HepG2 (cell line): Measurements from ENCODE around the gene WDR76. TPM values are rescaled to one million over a fixed set of nuclear protein-coding genes. Genes with fewer than 3 reads are reported as not detected.
A peak's percentile ranks its signal among the peaks of the same experiment; 100 is the strongest.

Source experiments
- ATAC-seq: fragments of 200-7000 bp; cut with Tn5 transposase; 3 replicates; pipeline ENCODE4 v1.9.1; 2020; ENCODE audit warnings: mild to moderate bottlenecking, moderate library complexity
- BruUV-seq: library from RNA; stranded (reverse); fragments of 400-500 nt; replicated peaks from 2 replicates; lab custom pipeline; 2021; lab: Mats Ljungman, UMichigan
- CTCF ChIA-PET: fragments of 300-600 bp; formaldehyde crosslinking; extraction: SDS; loops from one replicate; lab custom pipeline; 2021; ENCODE audit warnings: low total read pairs, inconsistent platforms, low intra/inter-chr PET ratio; lab: Yijun Ruan, JAX
- POLR2A ChIA-PET: fragments of 350-600 bp; sonication (Branson Sonifier 250); formaldehyde crosslinking; loops from one replicate; lab custom pipeline; 2020; ENCODE audit warnings: antibody characterized with exemption, inconsistent platforms; lab: Yijun Ruan, JAX
- DNase-seq: peaks from one replicate; pipeline ENCODE4 v3.0.0-alpha.2; 2015; ENCODE audit warnings: low spot score
- FAIRE-seq: peaks from 3 replicates; lab custom pipeline; 2011; peaks lifted over from hg19 to GRCh38; lab: Jason Lieb, UNC
- H2AFZ ChIP-seq: one replicate; pipeline ENCODE4 v1.6.1; 2011; ENCODE audit warnings: low read length, inconsistent platforms
- H3K27ac ChIP-seq: fragments of 300-600 bp; 3 replicates; pipeline ENCODE4 v1.8.0; 2011; ENCODE audit warnings: mixed run types, mild to moderate bottlenecking, mixed read lengths, low read length, inconsistent platforms; ENCODE audit not compliant: insufficient read depth; ENCODE audit errors: extremely low read length
- H3K27me3 ChIP-seq, 2 experiments: fragments of 200-600 bp in 1 of 2; 2 replicates in 1 of 2; 3 replicates in 1 of 2; pipeline versions ENCODE4 v1.6.0 to v1.8.0; 2011; ENCODE audit warnings: low read length in 2 of 2, mild to moderate bottlenecking in 2 of 2, moderate library complexity in 2 of 2, inconsistent platforms in 1 of 2; ENCODE audit not compliant: insufficient read depth in 2 of 2, control insufficient read depth in 1 of 2
- H3K36me3 ChIP-seq, 2 experiments: fragments of 200-600 bp in 1 of 2; replicated peaks in 1 of 2; 2 replicates in 1 of 2; 3 replicates in 1 of 2; pipeline versions ENCODE4 v1.5.1 to v1.8.0; 2011; ENCODE audit warnings: low read length in 2 of 2, inconsistent platforms in 1 of 2; ENCODE audit not compliant: insufficient read depth in 2 of 2, control insufficient read depth in 1 of 2
- H3K4me1 ChIP-seq: 2 replicates; pipeline ENCODE4 v1.5.1; 2012; ENCODE audit warnings: low read length, inconsistent platforms; ENCODE audit not compliant: insufficient read depth
- H3K4me2 ChIP-seq: 2 replicates; pipeline ENCODE4 v1.6.0; 2011; ENCODE audit warnings: low read depth, low read length, inconsistent platforms
- H3K4me3 ChIP-seq, 3 experiments: fragments of 200-600 bp in 1 of 3; sonication (generic), shearing (Covaris generic) in 1 of 3; replicated peaks in 1 of 3; 2 replicates each; pipeline ENCODE4 v1.5.1; 2011 to 2016; ENCODE audit warnings: low read length in 3 of 3, inconsistent platforms in 2 of 3, low read depth in 2 of 3, mild to moderate bottlenecking in 2 of 3, control low read depth in 1 of 3, mixed read lengths in 1 of 3; ENCODE audit not compliant: insufficient read depth in 1 of 3
- H3K79me2 ChIP-seq: one replicate; pipeline ENCODE4 v1.6.1; 2011; ENCODE audit warnings: low read length, inconsistent platforms; ENCODE audit not compliant: insufficient read depth
- H3K9ac ChIP-seq: 2 replicates; pipeline ENCODE4 v1.6.0; 2011; ENCODE audit warnings: mild to moderate bottlenecking, low read depth, low read length, inconsistent platforms; ENCODE audit not compliant: insufficient read depth
- H3K9me3 ChIP-seq: 2 replicates; pipeline ENCODE4 v1.5.1; 2012; ENCODE audit warnings: mild to moderate bottlenecking, low read length
- H4K20me1 ChIP-seq: 2 replicates; pipeline ENCODE4 v1.6.0; 2011; ENCODE audit warnings: inconsistent platforms, mild to moderate bottlenecking, low read length, moderate library complexity; ENCODE audit not compliant: insufficient read depth
- CTCF ChIP-seq: sonication (generic); formaldehyde crosslinking; IDR thresholded peaks from 2 replicates; pipeline ENCODE4 v1.5.0; 2020; ENCODE audit warnings: mild to moderate bottlenecking, missing genetic modification reagents, moderate library complexity
- HDAC6 ChIP-seq: fragments of 200-600 bp; sonication (generic); IDR thresholded peaks from 2 replicates; pipeline ENCODE4 v1.7.0; 2017; ENCODE audit warnings: mild to moderate bottlenecking, antibody characterized with exemption, low read length, low read depth
- KDM4B ChIP-seq: sonication (generic); formaldehyde crosslinking; IDR thresholded peaks from 2 replicates; pipeline ENCODE4 v1.4.0; 2020; ENCODE audit warnings: missing genetic modification reagents
- KLF11 ChIP-seq: IDR thresholded peaks from 2 replicates; pipeline ENCODE4 v1.6.1; 2016; ENCODE audit warnings: missing compliant biosample characterization
- LRRFIP1 ChIP-seq: sonication (generic); formaldehyde crosslinking; conservative IDR thresholded peaks from 2 replicates; pipeline ENCODE4 v1.4.0; 2020; ENCODE audit warnings: missing genetic modification reagents
- PHF8 ChIP-seq: sonication (generic); formaldehyde crosslinking; IDR thresholded peaks from 2 replicates; pipeline ENCODE4 v1.5.0; 2020; ENCODE audit warnings: missing genetic modification reagents
- THAP11 ChIP-seq: IDR thresholded peaks from 2 replicates; pipeline ENCODE4 v1.6.1; 2016; ENCODE audit warnings: missing biosample characterization, missing genetic modification reagents
- ZBTB33 ChIP-seq: sonication (generic); formaldehyde crosslinking; IDR thresholded peaks from 2 replicates; pipeline ENCODE4 v1.4.0; 2020; ENCODE audit warnings: missing genetic modification reagents
- ZBTB37 ChIP-seq: sonication (generic); formaldehyde crosslinking; IDR thresholded peaks from 2 replicates; pipeline ENCODE4 v1.4.0; 2020; ENCODE audit warnings: mild to moderate bottlenecking, missing genetic modification reagents
- WGBS: methylation state at CpG from one replicate; pipeline ENCODE4 v1.1.6; 2017; ENCODE audit warnings: low lambda C conversion rate; 5-methylcytosine and 5-hydroxymethylcytosine counted together
- in situ Hi-C: cut with HindIII; loops from 2 replicates; pipeline ENCODE4 v1.10.0; 2017; ENCODE audit warnings: low pct_unique_long_range_greater_than_20kb; ENCODE audit not compliant: extremely low pct_ligation_motif_present
- intact Hi-C: fragments of 100-400 bp; cut with micrococcal nuclease; formaldehyde crosslinking; loops from one replicate; pipeline ENCODE4 v1.10.0; 2022; ENCODE audit not compliant: unreplicated experiment
- polyA plus RNA-seq, 8 experiments: library from polyadenylated mRNA; depleted of rRNA in 3 of 8; stranded (reverse) in 7 of 8; unstranded in 1 of 8; fragments of >200 nt; fragmentation: Illumina TruSeq in 4 of 8; extraction: Trizol in 4 of 8; gene quantifications; 2 replicates each; pipeline versions ENCODE4 v1.2.1 to v1.2.3, GENCODE V29; 2011 to 2016; ENCODE audit warnings: low read depth in 4 of 8, missing spikeins in 1 of 8, mixed read lengths in 1 of 8; ENCODE audit not compliant: insufficient read depth in 1 of 8
- total RNA-seq, 5 experiments: library from RNA; depleted of rRNA; stranded (reverse); fragments of >200 nt; fragmentation: Illumina TruSeq; extraction: Trizol; gene quantifications; 2 replicates each; pipeline ENCODE4 v1.2.3, GENCODE V29; 2016; ENCODE audit warnings: low read depth in 1 of 5

Gene WDR76
- total and polyA plus RNA-seq, 2 of the 13 experiments (the other 11 are each of a cell fraction or from before 2014, with no cell fraction given), result 1.1 to 9.7 TPM

GRCh38 chr15:43881245-43881644 is 54.4 kb downstream of the WDR76 start:
- in situ Hi-C loops (loop anchor here (25.0 kb wide), 1 partner anchor 631 kb away; no protein-coding TSS in a partner anchor), intact Hi-C loops (no loop called here)
- ATAC-seq (no peak), DNase-seq (no peak), FAIRE-seq (no peak)
- H3K4me3 ChIP-seq, result no peak overlapping the region
- no peak overlapping the region for H2AFZ ChIP-seq
- no peak overlapping the region for H3K4me2 ChIP-seq
- no peaks in the 10 kb centered on the region for H4K20me1 ChIP-seq
- CTCF ChIA-PET, result no interaction called here
- no peaks in the 10 kb centered on the region for H3K4me1 ChIP-seq
- H3K27ac ChIP-seq, result no peak overlapping the region
- no peaks in the 10 kb centered on the region for H3K9me3 ChIP-seq
- no peak overlapping the region for H3K9ac ChIP-seq
- H3K79me2 ChIP-seq, result no peaks in the 10 kb centered on the region
- POLR2A ChIA-PET, result no interaction called here
- TF ChIP-seq PHF8 (CRISPR knock-in tag), result no peak
- no TSS peak for BruUV-seq
- no peaks in the 10 kb centered on the region for H3K27me3 ChIP-seq
- WGBS, result 92% methylated on average over 4 of the region's 4 CpGs
- H3K36me3 ChIP-seq, result no peaks in the 10 kb centered on the region

- Histone ChIP-seq H3K27me3 (no peaks in the 10 kb centered on the region), H2AFZ (no peak overlapping the region), H3K36me3 (no peaks in the 10 kb centered on the region), H3K27ac (no peak overlapping the region), H3K4me3 (no peak overlapping the region), H3K9me3 (no peaks in the 10 kb centered on the region), H3K4me1 (no peaks in the 10 kb centered on the region), H4K20me1 (no peaks in the 10 kb centered on the region), H3K4me2 (no peak overlapping the region), H3K79me2 (no peaks in the 10 kb centered on the region), H3K9ac (no peak overlapping the region)
- ChIA-PET CTCF (no interaction called here), POLR2A (no interaction called here)
- in situ Hi-C loops, result loop anchor here (25.0 kb wide), 1 partner anchor 630 kb away; no protein-coding TSS in a partner anchor
- WGBS, result 61% methylated on average over 7 of the region's 7 CpGs
- intact Hi-C loops, result no loop called here
- ATAC-seq (peak; percentile 82), FAIRE-seq (no peak), DNase-seq (no peak)
- no TSS peak for BruUV-seq
- TF ChIP-seq ZBTB33 (CRISPR knock-in tag) (peak; percentile 50; the same call in 1 of the 2 replicates), CTCF (CRISPR knock-in tag) (peak; percentile 53), HDAC6 (no peak), THAP11 (no peak), LRRFIP1 (no peak), KLF11 (CRISPR knock-in tag) (no peak), KDM4B (CRISPR knock-in tag) (no peak), ZBTB37 (CRISPR knock-in tag) (no peak)
Measured at GRCh38 chr15:43881944-43882343, 55.1 kb downstream of the WDR76 start.
